Measurements from ENCODE around the gene RPN1. TPM values are rescaled to one million over a fixed set of nuclear protein-coding genes. Genes with fewer than 3 reads are reported as not detected.

Gene RPN1
- 403 and 438 TPM in 2 replicates for total RNA-seq

GRCh38 chr3:128650096-128651050 is at the start of gene RPN1:
Gene RPN1, minus strand, starts transcription at chr3:128650818. Its CDS starts 18 bp downstream, at chr3:128650800.

Other genes starting within 250 kb of the RPN1 start
- gene DNAJB8, start 183.9 kb downstream of the RPN1 start, total RNA-seq: not detected in 2 replicates
- gene GATA2, start 157.6 kb downstream of the RPN1 start, total RNA-seq: 0.97 and 1.2 TPM in 2 replicates
- 65.6 and 67.9 TPM in 2 replicates for gene RAB7A, start 75.4 kb upstream of the RPN1 start, total RNA-seq
- gene ACAD9, start 228.8 kb upstream of the RPN1 start, total RNA-seq: 44.6 and 49.7 TPM in 2 replicates

Data from hair follicle dermal papilla cell (primary cell).